H9 (cell line): ENCODE results near the gene PDS5A. TPM values are rescaled to one million over a fixed set of nuclear protein-coding genes. Genes with fewer than 3 reads are reported as not detected.

Experiments
- DNase-seq: peaks from one replicate; pipeline ENCODE4 v3.0.0-alpha.2; 2017
- H2AFZ ChIP-seq: one replicate; pipeline ENCODE4 v1.6.1; 2013; ENCODE audit warnings: mild to moderate bottlenecking, low read length, control low read depth, moderate library complexity
- H2AK5ac ChIP-seq: 2 replicates; pipeline ENCODE4 v1.6.1; 2013; ENCODE audit warnings: low read length, control low read depth, mixed read lengths; ENCODE audit not compliant: insufficient read length
- H2BK120ac ChIP-seq: one replicate; pipeline ENCODE4 v1.6.1; 2013; ENCODE audit warnings: low read depth, mild to moderate bottlenecking, low read length, control low read depth, inconsistent platforms; ENCODE audit not compliant: poor library complexity, severe bottlenecking
- H2BK12ac ChIP-seq: 2 replicates; pipeline ENCODE4 v1.6.1; 2013; ENCODE audit warnings: low read length, control low read depth, mixed read lengths, low read depth; ENCODE audit not compliant: insufficient read length
- H2BK15ac ChIP-seq: 2 replicates; pipeline ENCODE4 v1.6.1; 2013; ENCODE audit warnings: low read depth, low read length, control low read depth
- H2BK20ac ChIP-seq: one replicate; pipeline ENCODE4 v1.6.1; 2013; ENCODE audit warnings: low read depth, mild to moderate bottlenecking, low read length, control low read depth, inconsistent platforms; ENCODE audit not compliant: poor library complexity, severe bottlenecking
- H2BK5ac ChIP-seq: 2 replicates; pipeline ENCODE4 v1.6.1; 2013; ENCODE audit warnings: low read length, control low read depth, mixed read lengths; ENCODE audit not compliant: insufficient read length
- H3K14ac ChIP-seq: 2 replicates; pipeline ENCODE4 v1.6.1; 2013; ENCODE audit warnings: low read length, control low read depth; ENCODE audit not compliant: insufficient read depth
- H3K18ac ChIP-seq: 2 replicates; pipeline ENCODE4 v1.6.1; 2013; ENCODE audit warnings: low read depth, mild to moderate bottlenecking, mixed read lengths, low read length, control low read depth; ENCODE audit not compliant: insufficient read length
- H3K23ac ChIP-seq: 2 replicates; pipeline ENCODE4 v1.6.1; 2013; ENCODE audit warnings: low read length, control low read depth, mixed read lengths, low read depth; ENCODE audit not compliant: insufficient read length
- H3K23me2 ChIP-seq: 2 replicates; pipeline ENCODE4 v1.6.1; 2013; ENCODE audit warnings: low read depth, mild to moderate bottlenecking, mixed read lengths, low read length, control low read depth; ENCODE audit not compliant: insufficient read length, poor library complexity, severe bottlenecking
- H3K27ac ChIP-seq: 2 replicates; pipeline ENCODE4 v1.5.1; 2013; ENCODE audit warnings: low read length, control low read depth, mixed read lengths, low read depth; ENCODE audit not compliant: insufficient read length
- H3K27me3 ChIP-seq: 2 replicates; pipeline ENCODE4 v1.6.1; 2013; ENCODE audit warnings: low read length, control low read depth, inconsistent platforms; ENCODE audit not compliant: insufficient read depth
- H3K4ac ChIP-seq: 2 replicates; pipeline ENCODE4 v1.6.1; 2013; ENCODE audit warnings: low read depth, mild to moderate bottlenecking, control low read depth, inconsistent platforms, low read length, moderate library complexity
- H3K4me1 ChIP-seq: 2 replicates; pipeline ENCODE4 v1.6.1; 2013; ENCODE audit warnings: low read length, control low read depth, inconsistent platforms; ENCODE audit not compliant: insufficient read depth
- H3K4me2 ChIP-seq: 2 replicates; pipeline ENCODE4 v1.6.1; 2013; ENCODE audit warnings: low read length, control low read depth, mixed read lengths; ENCODE audit not compliant: insufficient read length, insufficient read depth
- H3K56ac ChIP-seq: 2 replicates; pipeline ENCODE4 v1.6.1; 2013; ENCODE audit warnings: low read depth, mild to moderate bottlenecking, mixed read lengths, low read length, control low read depth; ENCODE audit not compliant: insufficient read length
- H3K79me1 ChIP-seq: 2 replicates; pipeline ENCODE4 v1.6.1; 2013; ENCODE audit warnings: low read depth, mild to moderate bottlenecking, moderate library complexity, low read length, control low read depth, inconsistent platforms; ENCODE audit not compliant: insufficient read depth, poor library complexity, severe bottlenecking
- H3K79me2 ChIP-seq: 2 replicates; pipeline ENCODE4 v1.6.1; 2013; ENCODE audit warnings: low read length, control low read depth, inconsistent platforms; ENCODE audit not compliant: insufficient read depth
- H3K9ac ChIP-seq: 2 replicates; pipeline ENCODE4 v1.6.1; 2013; ENCODE audit warnings: low read length, control low read depth, mixed read lengths; ENCODE audit not compliant: insufficient read length; ENCODE audit errors: extremely low read depth
- H3K9me3 ChIP-seq: one replicate; pipeline ENCODE4 v1.6.1; 2013; ENCODE audit warnings: low read depth, low read length, inconsistent platforms; ENCODE audit not compliant: control insufficient read depth
- H3T11ph ChIP-seq: one replicate; pipeline ENCODE4 v1.6.1; 2013; ENCODE audit warnings: mild to moderate bottlenecking, low read length, control low read depth, inconsistent platforms
- H4K20me1 ChIP-seq: one replicate; pipeline ENCODE4 v1.6.1; 2013; ENCODE audit not compliant: control insufficient read depth, insufficient read length, insufficient read depth
- H4K5ac ChIP-seq: 2 replicates; pipeline ENCODE4 v1.6.1; 2013; ENCODE audit warnings: low read depth, mild to moderate bottlenecking, mixed read lengths, low read length, control low read depth; ENCODE audit not compliant: insufficient read length
- H4K8ac ChIP-seq: replicated peaks from 2 replicates; pipeline ENCODE4 v1.6.1; 2013; ENCODE audit warnings: low read length, control low read depth, mixed read lengths, low read depth; ENCODE audit not compliant: insufficient read length
- H4K91ac ChIP-seq: 2 replicates; pipeline ENCODE4 v1.6.1; 2013; ENCODE audit warnings: low read depth, mild to moderate bottlenecking, moderate library complexity, mixed read lengths, low read length, control low read depth; ENCODE audit not compliant: insufficient read length
- H3K27ac Mint-ChIP-seq, 3 experiments: 2 replicates in 2 of 3; 3 replicates in 1 of 3; pipeline ENCODE4 v1.8.0; 2020 to 2021; ENCODE audit warnings: mixed read lengths in 3 of 3, mild to moderate bottlenecking in 1 of 3, moderate library complexity in 1 of 3
- H3K27me3 Mint-ChIP-seq: 2 replicates; pipeline ENCODE4 v1.8.0; 2021; ENCODE audit warnings: low read depth, mild to moderate bottlenecking, moderate library complexity, mixed read lengths
- H3K36me3 Mint-ChIP-seq, 3 experiments: 2 replicates in 2 of 3; 3 replicates in 1 of 3; pipeline ENCODE4 v1.8.0; 2020 to 2021; ENCODE audit warnings: low read depth in 3 of 3, mixed read lengths in 3 of 3; ENCODE audit not compliant: insufficient read depth in 1 of 3
- H3K4me1 Mint-ChIP-seq, 2 experiments: 2 replicates each; pipeline ENCODE4 v1.8.0; 2020; ENCODE audit warnings: mixed read lengths in 2 of 2
- H3K4me3 Mint-ChIP-seq, 2 experiments: 2 replicates in 1 of 2; 3 replicates in 1 of 2; pipeline ENCODE4 v1.8.0; 2020 to 2021; ENCODE audit warnings: mild to moderate bottlenecking in 2 of 2, mixed read lengths in 2 of 2, moderate library complexity in 1 of 2
- H3K9me3 Mint-ChIP-seq, 2 experiments: 2 replicates in 1 of 2; 3 replicates in 1 of 2; pipeline ENCODE4 v1.8.0; 2020; ENCODE audit warnings: mild to moderate bottlenecking in 2 of 2, mixed read lengths in 2 of 2, moderate library complexity in 1 of 2
- CTCF ChIP-seq: fragments of 200-600 bp; sonication (generic); conservative IDR thresholded peaks from 3 replicates; pipeline ENCODE4 v1.8.0; 2021; ENCODE audit warnings: antibody characterized with exemption, mild to moderate bottlenecking
- WGBS: extraction: QIAGEN DNeasy Blood & Tissue Kit; methylation state at CpG from one replicate; pipeline ENCODE4 v1.1.7; 2013; ENCODE audit warnings: missing lambda C conversion rate, low lambda C conversion rate, mixed read lengths; ENCODE audit not compliant: insufficient read length; ENCODE audit errors: extremely low coverage; 5-methylcytosine and 5-hydroxymethylcytosine counted together
- total RNA-seq: library from RNA; stranded (reverse); gene quantifications from 2 replicates; pipeline ENCODE4 v1.2.1, GENCODE V29; 2021

Gene PDS5A
- total RNA-seq, 1 experiment from 2014 or later = 65.4 TPM

- Histone ChIP-seq H2BK15ac (no peak overlapping the region), H3K14ac (no peak overlapping the region), H3K9me3 (no peaks in the 10 kb centered on the region), H4K5ac (no peak overlapping the region), H2BK20ac (no peak overlapping the region), H3K18ac (no peak overlapping the region), H3T11ph (no peak overlapping the region), H3K9ac (no peak overlapping the region), H3K4me1 (peaks cover 2% of the 10 kb centered on the region; the same call in 1 of the 2 replicates), H3K27me3 (no peaks in the 10 kb centered on the region), H4K91ac (no peak overlapping the region), H2BK120ac (no peak overlapping the region), H4K8ac (no peak overlapping the region), H2BK5ac (no peak overlapping the region), H3K79me2 (peaks cover 27% of the 10 kb centered on the region; the same call in 1 of the 2 replicates), H3K56ac (no peak overlapping the region), H3K79me1 (peaks cover 3% of the 10 kb centered on the region), H2AFZ (no peak overlapping the region), H3K4ac (no peak overlapping the region), H3K4me2 (no peak overlapping the region), H3K23me2 (no peaks in the 10 kb centered on the region), H4K20me1 (peaks cover 5% of the 10 kb centered on the region), H3K27ac (no peak overlapping the region), H3K23ac (no peak overlapping the region), H2BK12ac (no peak overlapping the region), H2AK5ac (no peak overlapping the region)
- Mint-ChIP-seq H3K36me3 (peaks cover 2 to 8% (median 8%) of the 10 kb centered on the region in 3 experiments), H3K4me1 (peaks cover 21% of the 10 kb centered on the region in 2 experiments), H3K9me3 (no peaks in the 10 kb centered on the region), H3K27me3 (no peaks in the 10 kb centered on the region), H3K27ac (peak overlapping the region in 1 of 3 experiments; percentile 15; a peak in 3 of 7 replicates), H3K4me3 (no peak overlapping the region)
- TF ChIP-seq CTCF = no peak
- no CpG with 5 or more reads among the region's 8 CpGs for WGBS
- no peak for DNase-seq
Observed at GRCh38 chr4:39932776-39933402, 44.8 kb downstream of the PDS5A start.
